SK-N-SH treated with all-trans-retinoic acid at 6 μM for 48 hours (cell line): ENCODE measurements around the gene CDIPT.

Source experiments
- ARNTL ChIP-seq: fragments of 450-650 bp; formaldehyde crosslinking; IDR thresholded peaks from 2 replicates; pipeline ENCODE4 v1.5.0; 2020; ENCODE audit warnings: low read depth, mild to moderate bottlenecking, moderate library complexity, borderline replicate concordance
- CSDC2 ChIP-seq: fragments of 250-450 bp; sonication (Bioruptor Pico); IDR thresholded peaks from 2 replicates; pipeline ENCODE4 v1.5.0; 2020; ENCODE audit warnings: mild to moderate bottlenecking, moderate library complexity
- ESRRG ChIP-seq: fragments of 250-450 bp; sonication (Bioruptor Pico); IDR thresholded peaks from 2 replicates; pipeline ENCODE4 v1.6.1; 2021; ENCODE audit warnings: mild to moderate bottlenecking
- ISL1 ChIP-seq: fragments of 250-450 bp; sonication (Bioruptor Pico); IDR thresholded peaks from 2 replicates; pipeline ENCODE4 v2.1.2; 2022; ENCODE audit warnings: mild to moderate bottlenecking, moderate library complexity
- PATZ1 ChIP-seq: fragments of 250-450 bp; sonication (Bioruptor Pico); IDR thresholded peaks from 2 replicates; pipeline ENCODE4 v1.8.0; 2020; ENCODE audit warnings: mild to moderate bottlenecking, moderate library complexity, borderline replicate concordance
- PPARA ChIP-seq: fragments of 250-450 bp; sonication (Bioruptor Pico); IDR thresholded peaks from 2 replicates; pipeline ENCODE4 v1.5.0; 2020; ENCODE audit warnings: mild to moderate bottlenecking, borderline replicate concordance
- RARB ChIP-seq: fragments of 250-450 bp; sonication (Bioruptor Pico); IDR thresholded peaks from 2 replicates; pipeline ENCODE4 v1.8.0; 2021; ENCODE audit warnings: mild to moderate bottlenecking, moderate library complexity
- ZFP3 ChIP-seq: fragments of 250-450 bp; sonication (Bioruptor Pico); IDR thresholded peaks from 2 replicates; pipeline ENCODE4 v1.5.0; 2020; ENCODE audit warnings: mild to moderate bottlenecking, moderate library complexity
- ZFP30 ChIP-seq: fragments of 450-650 bp; formaldehyde crosslinking; IDR thresholded peaks from 2 replicates; pipeline ENCODE4 v1.5.0; 2022; ENCODE audit warnings: mild to moderate bottlenecking, moderate library complexity
- ZNF565 ChIP-seq: fragments of 450-650 bp; formaldehyde crosslinking; conservative IDR thresholded peaks from 2 replicates; pipeline ENCODE4 v1.5.0; 2020; ENCODE audit warnings: low read depth, mild to moderate bottlenecking, moderate library complexity
- ZNF8 ChIP-seq: fragments of 450-650 bp; formaldehyde crosslinking; IDR thresholded peaks from 2 replicates; pipeline ENCODE4 v1.5.0; 2020; ENCODE audit warnings: mild to moderate bottlenecking, moderate library complexity
- TF ChIP-seq, protein P1 (sequence below): fragments of 250-450 bp; sonication (Bioruptor Pico); IDR thresholded peaks from 2 replicates; pipeline ENCODE4 v1.5.1; 2020; ENCODE audit warnings: low read depth, mild to moderate bottlenecking, moderate library complexity
- TF ChIP-seq, protein P2 (sequence below): fragments of 250-450 bp; sonication (Bioruptor Pico); IDR thresholded peaks from 2 replicates; pipeline ENCODE4 v1.5.1; 2021; ENCODE audit warnings: mild to moderate bottlenecking, moderate library complexity

DNA sequence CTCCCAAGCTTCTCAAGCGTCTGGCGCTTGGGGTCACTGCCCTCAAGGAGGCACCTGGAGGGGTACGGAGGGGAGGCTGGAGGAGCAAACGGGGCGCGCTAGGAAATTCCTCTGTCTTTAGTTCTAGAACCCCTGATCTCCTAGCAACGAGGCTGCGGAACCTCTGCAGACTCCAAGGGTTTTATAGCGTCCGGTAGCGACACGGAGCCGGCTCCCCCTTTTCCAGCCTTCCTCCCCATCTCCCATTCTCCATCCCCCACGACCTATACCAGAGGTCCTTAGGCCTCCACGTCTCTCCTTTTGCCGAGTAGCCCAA, 601 bp upstream of the CDIPT start:
- no peak for TF ChIP-seq ZFP3 (CRISPR knock-in tag)
- TF ChIP-seq PATZ1 (CRISPR knock-in tag) = no peak
- TF ChIP-seq ZNF565 (CRISPR knock-in tag) = no peak
- TF ChIP-seq ZNF8 (CRISPR knock-in tag) = no peak
- TF ChIP-seq, protein P1, sequence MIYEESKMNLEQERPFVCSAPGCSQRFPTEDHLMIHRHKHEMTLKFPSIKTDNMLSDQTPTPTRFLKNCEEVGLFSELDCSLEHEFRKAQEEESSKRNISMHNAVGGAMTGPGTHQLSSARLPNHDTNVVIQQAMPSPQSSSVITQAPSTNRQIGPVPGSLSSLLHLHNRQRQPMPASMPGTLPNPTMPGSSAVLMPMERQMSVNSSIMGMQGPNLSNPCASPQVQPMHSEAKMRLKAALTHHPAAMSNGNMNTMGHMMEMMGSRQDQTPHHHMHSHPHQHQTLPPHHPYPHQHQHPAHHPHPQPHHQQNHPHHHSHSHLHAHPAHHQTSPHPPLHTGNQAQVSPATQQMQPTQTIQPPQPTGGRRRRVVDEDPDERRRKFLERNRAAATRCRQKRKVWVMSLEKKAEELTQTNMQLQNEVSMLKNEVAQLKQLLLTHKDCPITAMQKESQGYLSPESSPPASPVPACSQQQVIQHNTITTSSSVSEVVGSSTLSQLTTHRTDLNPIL (CRISPR knock-in tag) = no peak
- no peak for TF ChIP-seq ISL1
- TF ChIP-seq RARB (CRISPR knock-in tag) = no peak
- no peak for TF ChIP-seq ZFP30 (CRISPR knock-in tag)
- no peak for TF ChIP-seq ESRRG (CRISPR knock-in tag)
- TF ChIP-seq ARNTL (CRISPR knock-in tag) = no peak
- TF ChIP-seq CSDC2 (CRISPR knock-in tag) = no peak
- TF ChIP-seq, protein P2, sequence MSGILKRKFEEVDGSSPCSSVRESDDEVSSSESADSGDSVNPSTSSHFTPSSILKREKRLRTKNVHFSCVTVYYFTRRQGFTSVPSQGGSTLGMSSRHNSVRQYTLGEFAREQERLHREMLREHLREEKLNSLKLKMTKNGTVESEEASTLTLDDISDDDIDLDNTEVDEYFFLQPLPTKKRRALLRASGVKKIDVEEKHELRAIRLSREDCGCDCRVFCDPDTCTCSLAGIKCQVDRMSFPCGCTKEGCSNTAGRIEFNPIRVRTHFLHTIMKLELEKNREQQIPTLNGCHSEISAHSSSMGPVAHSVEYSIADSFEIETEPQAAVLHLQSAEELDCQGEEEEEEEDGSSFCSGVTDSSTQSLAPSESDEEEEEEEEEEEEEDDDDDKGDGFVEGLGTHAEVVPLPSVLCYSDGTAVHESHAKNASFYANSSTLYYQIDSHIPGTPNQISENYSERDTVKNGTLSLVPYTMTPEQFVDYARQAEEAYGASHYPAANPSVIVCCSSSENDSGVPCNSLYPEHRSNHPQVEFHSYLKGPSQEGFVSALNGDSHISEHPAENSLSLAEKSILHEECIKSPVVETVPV (CRISPR knock-in tag) = no peak
- TF ChIP-seq PPARA = no peak
